ENCODE results near the gene APOBEC3G.

- TF ChIP-seq, protein P1, sequence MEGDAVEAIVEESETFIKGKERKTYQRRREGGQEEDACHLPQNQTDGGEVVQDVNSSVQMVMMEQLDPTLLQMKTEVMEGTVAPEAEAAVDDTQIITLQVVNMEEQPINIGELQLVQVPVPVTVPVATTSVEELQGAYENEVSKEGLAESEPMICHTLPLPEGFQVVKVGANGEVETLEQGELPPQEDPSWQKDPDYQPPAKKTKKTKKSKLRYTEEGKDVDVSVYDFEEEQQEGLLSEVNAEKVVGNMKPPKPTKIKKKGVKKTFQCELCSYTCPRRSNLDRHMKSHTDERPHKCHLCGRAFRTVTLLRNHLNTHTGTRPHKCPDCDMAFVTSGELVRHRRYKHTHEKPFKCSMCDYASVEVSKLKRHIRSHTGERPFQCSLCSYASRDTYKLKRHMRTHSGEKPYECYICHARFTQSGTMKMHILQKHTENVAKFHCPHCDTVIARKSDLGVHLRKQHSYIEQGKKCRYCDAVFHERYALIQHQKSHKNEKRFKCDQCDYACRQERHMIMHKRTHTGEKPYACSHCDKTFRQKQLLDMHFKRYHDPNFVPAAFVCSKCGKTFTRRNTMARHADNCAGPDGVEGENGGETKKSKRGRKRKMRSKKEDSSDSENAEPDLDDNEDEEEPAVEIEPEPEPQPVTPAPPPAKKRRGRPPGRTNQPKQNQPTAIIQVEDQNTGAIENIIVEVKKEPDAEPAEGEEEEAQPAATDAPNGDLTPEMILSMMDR (IDR thresholded peaks at IDR 0.05): no peak
- TF ChIP-seq POLR2A (IDR thresholded peaks at IDR 0.05): no peak
- no peak for TF ChIP-seq POLR2AphosphoS5 (IDR thresholded peaks at IDR 0.05)
These were observed 48.8 kb upstream of the APOBEC3G start for GRCh38 chr22:39028281-39028680.
